Measurements from ENCODE around the gene TXNDC11. TPM values are rescaled to one million over a fixed set of nuclear protein-coding genes. Genes with fewer than 3 reads are reported as not detected.

Gene TXNDC11
- total RNA-seq, 5 donors from 2014 or later (not counting 1 experiment from before 2014, with no cell fraction given): 44.0 to 76.3 (median 54.0) TPM

- no peak overlapping the region for H3K4me3 ChIP-seq (ENCODE audit: control insufficient read depth in 1 of 2, extremely low read depth in 1 of 2, low read length in 1 of 2)
- no peak overlapping the region for H3K27ac ChIP-seq (ENCODE audit: low read length)
- H3K4me1 Mint-ChIP-seq: no peaks in the 10 kb centered on the region
- H3K36me3 Mint-ChIP-seq: peaks cover 58% of the 10 kb centered on the region
- no peaks in the 10 kb centered on the region for H3K27me3 Mint-ChIP-seq
- H3K36me3 ChIP-seq (ENCODE audit: control insufficient read depth in 2 of 2, extremely low read depth in 1 of 2, insufficient read depth in 1 of 2, low read length in 1 of 2): peaks cover 24 to 64% of the 10 kb centered on the region in 2 donors
- no peak overlapping the region for H3K27ac Mint-ChIP-seq
- no peaks in the 10 kb centered on the region for H3K9me3 ChIP-seq
- H3K4me3 Mint-ChIP-seq: no peak overlapping the region
- WGBS (ENCODE audit: insufficient coverage): no CpG with 5 or more reads among the region's 3 CpGs
- H3K9me3 Mint-ChIP-seq: no peaks in the 10 kb centered on the region
- ChIA-PET POLR2A (no interaction called here), CTCF (interaction anchor here in 1 of 2 donors (0.6 kb wide), 1 partner anchor 216 kb away, joined by 9 read pairs; no protein-coding TSS in a partner anchor)
- no peak for DNase-seq
- no peak for ATAC-seq (replicated peaks in 1 of 4)
- H3K4me1 ChIP-seq (ENCODE audit: control insufficient read depth in 1 of 2, extremely low read depth in 1 of 2, insufficient read depth in 2 of 2, low read length in 2 of 2): no peaks in the 10 kb centered on the region
- no peaks in the 10 kb centered on the region for H3K27me3 ChIP-seq (replicated peaks in 1 of 2; ENCODE audit: control insufficient read depth in 2 of 2, extremely low read depth in 1 of 2, insufficient read depth in 2 of 2, low read length in 1 of 2)
Observed at GRCh38 chr16:11756248-11756647, 13.6 kb upstream of the TXNDC11 start.

DNA sequence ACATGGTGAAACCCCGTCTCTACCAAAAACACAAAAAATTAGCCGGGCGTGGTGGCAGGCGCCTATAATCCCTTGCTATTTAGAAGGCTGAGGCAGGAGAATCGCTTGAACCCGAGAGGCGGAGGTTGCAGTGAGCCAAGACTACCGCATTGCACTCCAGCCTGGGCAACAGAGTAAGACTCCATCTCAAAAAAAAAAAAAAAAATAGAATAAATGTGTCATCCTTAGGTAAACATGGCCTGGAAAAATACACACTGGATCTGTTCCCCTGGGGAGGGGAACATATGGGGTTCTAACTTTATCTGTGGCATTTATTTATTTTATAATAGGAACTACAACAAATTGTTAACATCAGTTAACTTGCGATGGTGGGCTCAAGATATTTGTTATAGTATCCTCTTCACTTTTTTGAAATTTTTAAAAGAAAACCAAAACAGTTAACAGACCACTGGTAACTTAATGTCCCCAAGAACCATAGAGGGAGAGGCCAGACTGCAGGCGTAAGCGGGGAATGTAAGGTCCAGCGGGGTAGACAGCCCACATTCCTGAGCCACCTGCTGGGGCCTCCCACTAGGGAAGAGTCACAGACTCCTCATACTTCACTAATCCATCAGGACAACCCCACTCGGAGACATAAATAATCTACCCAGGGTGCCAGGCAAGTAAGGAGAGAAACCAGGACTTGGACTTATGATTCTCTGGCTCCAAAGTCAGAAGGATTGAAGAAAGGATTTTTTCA is 12.5 kb upstream of the TXNDC11 start:
- no peaks in the 10 kb centered on the region for H3K9me3 Mint-ChIP-seq
- ChIA-PET CTCF (interaction anchor here in 1 of 2 donors (0.6 kb wide), 1 partner anchor 215 kb away, joined by 9 read pairs; no protein-coding TSS in a partner anchor), POLR2A (no interaction called here)
- Histone ChIP-seq H3K36me3 (ENCODE audit: control insufficient read depth in 2 of 2, extremely low read depth in 1 of 2, insufficient read depth in 1 of 2, low read length in 1 of 2) (peaks cover 24 to 64% of the 10 kb centered on the region in 2 donors), H3K9me3 (no peaks in the 10 kb centered on the region), H3K27me3 (replicated peaks in 1 of 2; ENCODE audit: control insufficient read depth in 2 of 2, extremely low read depth in 1 of 2, insufficient read depth in 2 of 2, low read length in 1 of 2) (no peaks in the 10 kb centered on the region), H3K4me3 (ENCODE audit: control insufficient read depth in 1 of 2, extremely low read depth in 1 of 2, low read length in 1 of 2) (no peak overlapping the region), H3K4me1 (ENCODE audit: control insufficient read depth in 1 of 2, extremely low read depth in 1 of 2, insufficient read depth in 2 of 2, low read length in 2 of 2) (no peaks in the 10 kb centered on the region), H3K27ac (ENCODE audit: low read length) (no peak overlapping the region)
- peaks cover 54% of the 10 kb centered on the region for H3K36me3 Mint-ChIP-seq
- no peaks in the 10 kb centered on the region for H3K4me1 Mint-ChIP-seq
- no CpG with 5 or more reads among the region's 13 CpGs for WGBS (ENCODE audit: insufficient coverage)
- no peaks in the 10 kb centered on the region for H3K27me3 Mint-ChIP-seq
- H3K27ac Mint-ChIP-seq: peak overlapping the region; percentile 12 to 17
- DNase-seq: no peak
- ATAC-seq (replicated peaks in 1 of 4): no peak
- H3K4me3 Mint-ChIP-seq: no peak overlapping the region

DNA sequence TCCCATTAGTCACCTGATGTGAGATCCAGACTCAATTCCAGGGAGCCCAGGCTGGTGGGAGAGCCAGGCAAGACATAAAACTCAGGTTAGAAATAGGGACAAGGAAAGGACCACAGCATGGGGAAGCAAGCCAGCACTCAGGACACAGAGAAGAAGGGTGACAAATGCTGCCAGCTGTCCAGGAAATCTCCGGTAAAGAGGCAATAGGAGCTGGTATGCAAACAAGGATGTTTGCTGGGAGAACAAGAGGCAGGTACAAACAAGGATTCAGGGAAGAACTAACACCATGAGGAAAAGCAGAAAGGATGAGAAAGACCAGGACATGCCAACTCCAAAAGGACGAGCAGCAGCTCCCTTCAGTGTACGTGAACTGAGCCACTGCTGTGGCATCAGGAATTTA is 10.2 kb upstream of the TXNDC11 start:
- 95% methylated on average over 3 of the region's 3 CpGs for WGBS (ENCODE audit: insufficient coverage)
- peak overlapping the region in 1 of 2 donors; percentile 34 for H3K27ac Mint-ChIP-seq
- POLR2A ChIA-PET: interaction anchor here (0.5 to 1.0 kb wide), 2 partner anchors 13 to 47 kb away, joined by 3 to 4 read pairs; no protein-coding TSS in a partner anchor

GRCh38 chr16:11750056-11750455 is 7.4 kb upstream of the TXNDC11 start:
- H3K36me3 Mint-ChIP-seq: peaks cover 32% of the 10 kb centered on the region

More for the DNA sequence above, 10.2 kb upstream of the TXNDC11 start:
- Mint-ChIP-seq H3K4me3 (no peak overlapping the region), H3K4me1 (peaks cover 0 to 3% (median 0%) of the 10 kb centered on the region in 3 donors), H3K36me3 (peaks cover 50% of the 10 kb centered on the region), H3K9me3 (no peaks in the 10 kb centered on the region), H3K27me3 (no peaks in the 10 kb centered on the region)
- ATAC-seq (replicated peaks in 1 of 4) (no peak), DNase-seq (no peak)
- Histone ChIP-seq H3K4me3 (ENCODE audit: control insufficient read depth in 1 of 2, extremely low read depth in 1 of 2, low read length in 1 of 2) (no peak overlapping the region), H3K36me3 (ENCODE audit: control insufficient read depth in 2 of 2, extremely low read depth in 1 of 2, insufficient read depth in 1 of 2, low read length in 1 of 2) (peaks cover 19 to 53% of the 10 kb centered on the region in 2 donors), H3K9me3 (no peaks in the 10 kb centered on the region), H3K27me3 (replicated peaks in 1 of 2; ENCODE audit: control insufficient read depth in 2 of 2, extremely low read depth in 1 of 2, insufficient read depth in 2 of 2, low read length in 1 of 2) (no peaks in the 10 kb centered on the region), H3K4me1 (ENCODE audit: control insufficient read depth in 1 of 2, extremely low read depth in 1 of 2, insufficient read depth in 2 of 2, low read length in 2 of 2) (no peaks in the 10 kb centered on the region), H3K27ac (ENCODE audit: low read length) (no peak overlapping the region)
- CTCF ChIA-PET: interaction anchor here in 1 of 2 donors (0.5 kb wide), 1 partner anchor 37 kb away, joined by 6 read pairs; no protein-coding TSS in a partner anchor

GRCh38 chr16:11748404-11749254 is 6.0 kb upstream of the TXNDC11 start:
- H3K9me3 ChIP-seq: no peaks in the 10 kb centered on the region
- DNase-seq (no peak), ATAC-seq (replicated peaks in 1 of 4) (no peak)
- ChIA-PET CTCF (interaction anchor here (0.6 to 0.7 kb wide), 2 partner anchors 45 to 57 kb away, joined by 4 to 9 read pairs; no protein-coding TSS in a partner anchor), POLR2A (interaction anchor here in 1 of 2 donors (0.6 kb wide), 1 partner anchor 215 kb away, joined by 3 read pairs; no protein-coding TSS in a partner anchor)
- peak overlapping the region; percentile 53 to 75 for H3K27ac Mint-ChIP-seq
- no peak overlapping the region for H3K27ac ChIP-seq (ENCODE audit: low read length)
- peaks cover 4 to 30% of the 10 kb centered on the region in 2 donors for H3K36me3 ChIP-seq (ENCODE audit: control insufficient read depth in 2 of 2, extremely low read depth in 1 of 2, insufficient read depth in 1 of 2, low read length in 1 of 2)
- WGBS (ENCODE audit: insufficient coverage): 94% methylated on average over 4 of the region's 13 CpGs
- no peak overlapping the region for H3K4me3 Mint-ChIP-seq
- H3K36me3 Mint-ChIP-seq: peaks cover 28% of the 10 kb centered on the region
- peaks cover 0 to 4% of the 10 kb centered on the region in 2 experiments for H3K4me1 ChIP-seq (ENCODE audit: control insufficient read depth in 1 of 2, extremely low read depth in 1 of 2, insufficient read depth in 2 of 2, low read length in 2 of 2)
- no peaks in the 10 kb centered on the region for H3K27me3 Mint-ChIP-seq
- H3K4me3 ChIP-seq (ENCODE audit: control insufficient read depth in 1 of 2, extremely low read depth in 1 of 2, low read length in 1 of 2): no peak overlapping the region
- H3K9me3 Mint-ChIP-seq: no peaks in the 10 kb centered on the region
- no peaks in the 10 kb centered on the region for H3K27me3 ChIP-seq (replicated peaks in 1 of 2; ENCODE audit: control insufficient read depth in 2 of 2, extremely low read depth in 1 of 2, insufficient read depth in 2 of 2, low read length in 1 of 2)
- peaks cover 6 to 10% (median 8%) of the 10 kb centered on the region in 3 donors for H3K4me1 Mint-ChIP-seq

More at GRCh38 chr16:11750056-11750455, 7.4 kb upstream of the TXNDC11 start:
- Mint-ChIP-seq H3K9me3 (no peaks in the 10 kb centered on the region), H3K4me1 (peaks cover 0 to 3% (median 0%) of the 10 kb centered on the region in 3 donors), H3K27me3 (no peaks in the 10 kb centered on the region), H3K4me3 (no peak overlapping the region), H3K27ac (no peak overlapping the region)
- no peaks in the 10 kb centered on the region for H3K9me3 ChIP-seq
- POLR2A ChIA-PET: no interaction called here
- DNase-seq (no peak), ATAC-seq (replicated peaks in 1 of 4) (no peak)
- H3K4me3 ChIP-seq (ENCODE audit: control insufficient read depth in 1 of 2, extremely low read depth in 1 of 2, low read length in 1 of 2): no peak overlapping the region
- H3K27me3 ChIP-seq (replicated peaks in 1 of 2; ENCODE audit: control insufficient read depth in 2 of 2, extremely low read depth in 1 of 2, insufficient read depth in 2 of 2, low read length in 1 of 2): no peaks in the 10 kb centered on the region
- H3K27ac ChIP-seq (ENCODE audit: low read length): no peak overlapping the region
- no peaks in the 10 kb centered on the region for H3K4me1 ChIP-seq (ENCODE audit: control insufficient read depth in 1 of 2, extremely low read depth in 1 of 2, insufficient read depth in 2 of 2, low read length in 2 of 2)
- 97% methylated on average over 7 of the region's 7 CpGs for WGBS (ENCODE audit: insufficient coverage)
- H3K36me3 ChIP-seq (ENCODE audit: control insufficient read depth in 2 of 2, extremely low read depth in 1 of 2, insufficient read depth in 1 of 2, low read length in 1 of 2): peaks cover 4 to 32% of the 10 kb centered on the region in 2 donors
- CTCF ChIA-PET: no interaction called here

DNA sequence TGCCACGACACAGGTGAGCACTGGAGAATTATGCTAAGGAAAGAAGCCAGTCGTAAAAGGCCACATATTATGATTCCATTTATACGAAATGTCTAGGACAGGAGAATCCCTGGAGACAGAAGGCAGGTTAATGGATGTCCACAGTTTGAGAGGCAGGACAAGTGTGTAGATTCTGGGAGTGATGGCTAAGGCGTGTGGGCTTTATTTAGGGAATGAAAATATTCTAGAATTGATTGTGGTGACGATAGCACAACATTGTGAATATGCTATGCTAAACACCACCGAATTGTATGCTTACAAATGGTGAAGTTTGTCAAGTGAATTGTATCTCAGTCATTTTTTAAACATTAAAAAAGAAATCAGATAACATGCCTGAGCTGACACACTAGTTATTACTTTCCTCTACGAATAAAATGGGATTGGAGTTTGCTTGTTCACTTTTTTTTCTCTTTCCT is 5.3 kb upstream of the TXNDC11 start:
- peaks cover 9 to 15% (median 10%) of the 10 kb centered on the region in 3 donors for H3K4me1 Mint-ChIP-seq
- no peak overlapping the region for H3K4me3 ChIP-seq (ENCODE audit: control insufficient read depth in 1 of 2, extremely low read depth in 1 of 2, low read length in 1 of 2)
- H3K27me3 Mint-ChIP-seq: no peaks in the 10 kb centered on the region
- ChIA-PET CTCF (no interaction called here), POLR2A (no interaction called here)
- H3K9me3 ChIP-seq: no peaks in the 10 kb centered on the region
- H3K4me3 Mint-ChIP-seq: no peak overlapping the region
- H3K27ac ChIP-seq (ENCODE audit: low read length): no peak overlapping the region
- H3K4me1 ChIP-seq (ENCODE audit: control insufficient read depth in 1 of 2, extremely low read depth in 1 of 2, insufficient read depth in 2 of 2, low read length in 2 of 2): peaks cover 0 to 10% of the 10 kb centered on the region in 2 experiments
- H3K36me3 Mint-ChIP-seq: peaks cover 24% of the 10 kb centered on the region
- peak overlapping the region; percentile 53 to 75 for H3K27ac Mint-ChIP-seq
- H3K9me3 Mint-ChIP-seq: no peaks in the 10 kb centered on the region
- DNase-seq (no peak), ATAC-seq (replicated peaks in 1 of 4) (no peak)
- 93% methylated on average over 3 of the region's 7 CpGs for WGBS (ENCODE audit: insufficient coverage)
- H3K27me3 ChIP-seq (replicated peaks in 1 of 2; ENCODE audit: control insufficient read depth in 2 of 2, extremely low read depth in 1 of 2, insufficient read depth in 2 of 2, low read length in 1 of 2): no peaks in the 10 kb centered on the region
- H3K36me3 ChIP-seq (ENCODE audit: control insufficient read depth in 2 of 2, extremely low read depth in 1 of 2, insufficient read depth in 1 of 2, low read length in 1 of 2): peaks cover 0 to 24% of the 10 kb centered on the region in 2 donors

Data from T-cell (primary cell).